Measurements from ENCODE around the gene LRMDA.

The LRMDA gene

GRCh38 chr10:76338187-76338586 is 906.8 kb downstream of the LRMDA start:
- no peak for DNase-seq

DNA sequence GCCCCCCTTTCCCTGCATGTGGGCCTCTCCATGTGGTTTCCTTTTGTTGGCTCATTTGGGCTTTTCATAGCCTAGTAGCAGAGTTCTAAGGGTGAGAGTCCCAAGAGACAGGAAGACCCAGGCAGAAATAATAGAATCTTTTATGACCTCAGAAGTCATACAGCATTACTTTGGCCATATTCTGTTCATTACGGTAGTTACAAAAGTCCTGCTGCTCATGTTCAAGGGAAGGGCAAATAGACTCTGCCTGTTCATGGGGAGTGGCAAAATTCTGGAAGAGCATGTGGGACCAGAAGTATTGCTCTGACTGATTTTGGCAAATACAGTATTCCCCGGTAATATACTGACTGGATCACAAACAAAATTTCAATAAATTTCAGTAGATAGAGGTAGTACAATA is 910.3 kb downstream of the LRMDA start:
- DNase-seq, result no peak

GRCh38 chr10:76342996-76343395 is 911.6 kb downstream of the LRMDA start:
- DNase-seq, result no peak

GRCh38 chr10:76347832-76348231 is 916.4 kb downstream of the LRMDA start:
- DNase-seq, result no peak

DNA sequence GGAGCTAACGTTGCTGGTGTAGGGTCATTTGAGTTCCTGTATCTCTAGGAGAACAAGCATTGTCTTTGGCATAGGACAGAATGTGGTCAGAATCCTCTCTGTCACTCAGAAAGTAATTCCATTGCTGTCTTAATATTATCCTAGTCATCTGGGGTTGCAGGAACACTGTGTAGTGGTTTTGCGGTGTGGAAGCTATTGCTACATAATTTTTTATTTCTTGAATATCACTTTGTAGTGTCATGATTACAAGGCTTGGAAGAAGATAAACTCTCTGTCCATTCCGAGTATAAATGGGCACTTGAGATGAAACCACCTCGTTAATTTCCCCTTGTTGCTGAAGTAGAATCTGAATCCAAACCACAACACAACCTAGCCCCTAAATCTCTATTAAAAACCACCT is 919.2 kb downstream of the LRMDA start:
- no peak for DNase-seq

GRCh38 chr10:76352300-76352699 is 920.9 kb downstream of the LRMDA start:
- DNase-seq, result no peak

DNA sequence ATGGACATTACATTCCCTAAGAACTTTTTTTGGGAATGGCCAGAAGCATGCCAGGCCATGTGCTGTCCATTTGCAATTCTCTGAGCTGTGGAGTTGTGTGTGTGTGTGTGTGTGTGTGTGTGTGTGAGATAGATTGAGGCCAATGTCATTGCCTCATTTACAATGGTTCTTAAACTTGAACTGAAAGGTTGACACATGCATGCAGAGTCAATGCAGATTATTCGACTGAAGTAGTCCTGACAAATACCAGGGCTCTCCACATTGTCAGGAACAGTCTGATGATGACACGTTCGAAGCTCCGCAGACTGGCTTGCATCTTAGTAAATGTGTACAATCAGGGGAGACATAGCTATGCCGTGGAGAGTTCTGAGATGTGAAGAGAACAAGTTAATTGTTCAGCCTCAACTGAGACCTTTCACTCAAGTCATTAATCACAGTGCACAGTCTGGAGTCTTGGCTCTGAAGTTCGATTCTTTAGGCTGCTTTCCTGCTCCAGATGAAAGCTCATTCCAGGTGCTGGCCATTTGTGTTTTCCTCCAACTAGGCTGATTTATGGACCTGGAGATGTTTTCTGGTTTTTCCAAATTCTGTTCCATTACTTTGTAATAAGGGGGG is 921.9 kb downstream of the LRMDA start:
- no peak for DNase-seq

DNA sequence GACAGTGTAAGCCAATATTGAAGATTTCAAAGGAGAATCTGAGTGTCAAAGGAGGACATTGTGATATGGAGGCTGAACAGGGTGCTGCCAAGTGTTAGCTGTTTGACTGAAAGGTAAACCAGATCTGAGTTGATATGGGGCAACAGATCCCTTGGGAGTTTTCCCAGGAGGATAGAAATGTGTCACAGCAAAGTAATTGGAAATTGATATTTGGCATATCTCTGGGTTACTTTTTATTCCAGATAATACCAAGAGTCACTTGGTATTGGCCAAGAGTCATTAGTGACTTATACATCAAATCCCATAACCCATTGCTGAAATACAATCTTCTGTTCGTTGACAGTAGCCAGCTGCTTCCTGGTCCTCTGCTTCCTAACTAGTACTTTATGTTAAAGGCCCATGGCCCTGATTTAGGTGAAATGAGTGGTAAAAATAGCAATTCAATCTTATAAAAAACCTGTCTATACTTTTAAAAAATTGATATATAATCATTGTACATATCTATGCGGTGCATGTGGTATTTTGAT is 922.9 kb downstream of the LRMDA start:
- no peak for DNase-seq

- DNase-seq, result no peak
Observed at GRCh38 chr10:76354921-76355320, 923.5 kb downstream of the LRMDA start.

DNA sequence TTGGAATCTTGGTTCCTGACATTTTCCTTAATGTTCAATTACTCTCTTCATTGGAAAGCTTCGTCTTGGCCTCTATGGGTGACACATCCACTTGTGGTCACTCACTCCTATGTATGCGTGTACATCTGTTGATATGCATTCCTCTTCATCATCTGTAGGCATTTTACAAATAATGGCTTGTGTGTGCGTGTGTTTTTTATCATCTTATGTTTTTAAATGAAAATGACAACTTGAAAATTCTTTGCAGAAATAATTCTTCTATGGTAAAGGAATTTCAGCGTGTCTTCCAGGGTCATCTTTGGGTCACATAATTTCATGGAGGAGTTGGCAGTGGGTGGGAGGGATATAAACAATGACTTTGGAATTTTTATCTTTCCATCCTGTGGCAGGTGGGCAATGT is 925.1 kb downstream of the LRMDA start:
- DNase-seq, result no peak

GRCh38 chr10:76357726-76358415 is 926.4 kb downstream of the LRMDA start:
- DNase-seq, result no peak

DNA sequence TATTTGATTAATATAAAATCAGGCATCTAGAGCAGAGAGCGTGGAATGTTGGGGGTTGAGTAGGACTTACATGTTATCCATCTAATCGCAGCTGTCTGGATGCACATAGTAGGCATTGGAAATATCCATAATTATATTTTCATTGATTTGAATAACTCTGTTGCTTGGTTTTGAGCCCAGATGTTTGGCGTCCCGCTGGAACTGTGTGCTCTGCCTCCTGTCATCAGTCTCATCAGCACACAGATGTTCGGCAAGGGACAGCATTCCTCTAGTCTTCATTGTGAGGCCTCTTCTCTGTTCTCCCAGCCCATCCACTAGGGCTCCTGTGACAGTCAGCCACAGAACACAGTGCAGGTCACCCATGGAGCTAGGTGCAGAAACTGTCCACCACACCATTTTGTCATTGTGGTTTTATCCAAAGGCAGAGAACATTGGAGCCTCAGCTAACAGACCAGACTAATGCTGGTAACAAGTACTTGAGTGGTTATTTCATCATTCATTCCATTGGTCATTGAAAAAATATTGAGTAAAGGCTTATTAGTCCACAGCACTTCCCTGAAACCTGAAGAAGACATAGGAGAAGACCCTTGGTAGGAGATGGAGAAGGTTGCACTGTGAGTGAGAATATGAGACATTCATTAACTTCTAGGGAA is 927.4 kb downstream of the LRMDA start:
- DNase-seq, result no peak

GRCh38 chr10:76375761-76376160 is 944.3 kb downstream of the LRMDA start:
- no peak for DNase-seq

DNA sequence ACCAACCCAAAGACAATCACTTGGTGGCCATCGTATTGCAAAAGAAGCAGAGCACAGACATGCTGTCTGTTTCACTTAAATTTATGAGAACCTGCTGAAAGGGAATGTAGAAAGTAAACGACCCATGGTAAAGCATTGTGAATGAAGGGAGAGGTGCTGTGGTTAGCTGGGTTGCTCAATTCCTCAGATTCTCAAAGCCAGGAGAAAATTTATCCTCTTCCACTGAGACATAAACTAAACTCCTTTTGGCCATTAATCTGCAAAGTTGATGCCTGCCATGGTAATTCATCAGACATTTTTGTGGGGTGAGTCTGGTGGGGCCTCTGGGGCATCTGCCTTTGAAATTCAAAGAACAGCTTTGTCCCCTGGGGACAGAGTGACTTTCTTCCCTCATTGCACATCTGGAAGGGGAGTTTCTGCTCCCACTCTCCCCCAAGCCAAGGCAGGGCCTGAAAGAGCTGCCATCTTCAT is 951.0 kb downstream of the LRMDA start:
- DNase-seq, result no peak

- no peak for DNase-seq
Observed at GRCh38 chr10:76388321-76389023, 957.0 kb downstream of the LRMDA start.

GRCh38 chr10:76393875-76394706 is 962.7 kb downstream of the LRMDA start:
- no peak for DNase-seq

DNA sequence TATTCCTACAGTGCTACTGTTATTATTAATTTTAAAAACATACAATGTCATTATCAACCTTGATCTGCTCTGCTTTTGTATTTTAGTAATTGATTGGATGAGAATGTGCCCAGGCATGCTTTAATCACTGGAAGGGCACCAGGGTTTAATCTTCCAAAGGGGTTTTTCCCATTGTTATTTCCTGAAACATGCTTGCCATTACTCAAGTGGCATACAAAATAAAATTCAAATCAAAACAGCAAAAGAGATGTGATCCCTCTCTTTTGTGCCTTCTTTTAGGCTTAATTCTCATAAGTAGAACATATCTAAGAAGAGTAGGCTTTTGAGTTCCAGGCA is 963.3 kb downstream of the LRMDA start:
- no peak for DNase-seq

DNA sequence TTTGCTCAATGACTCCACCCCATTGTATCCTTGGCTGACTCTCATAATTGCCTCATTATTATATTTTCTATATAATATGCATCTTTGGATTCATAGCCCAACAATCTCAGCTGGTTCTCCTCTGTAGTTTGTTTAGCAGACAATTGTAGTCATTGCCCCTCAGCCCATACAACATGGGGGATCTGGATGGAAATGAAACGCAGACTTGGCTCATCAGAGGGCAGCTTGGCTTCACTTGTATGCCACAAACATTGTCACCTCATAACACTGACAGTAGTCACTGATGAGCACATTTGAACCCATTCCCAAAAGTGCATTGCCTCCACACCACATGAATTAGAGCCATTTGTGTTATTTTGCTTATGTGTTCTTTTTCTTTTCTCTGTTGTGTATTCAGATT is 963.8 kb downstream of the LRMDA start:
- no peak for DNase-seq

- DNase-seq, result no peak
Observed at GRCh38 chr10:76396134-76396533, 964.7 kb downstream of the LRMDA start.

GRCh38 chr10:76397181-76398042 is 966.0 kb downstream of the LRMDA start:
- DNase-seq, result no peak

GRCh38 chr10:76398043-76398710 is 966.8 kb downstream of the LRMDA start:
- no peak for DNase-seq

Measured in KG1 (cell line).